Fibroblast of lung (primary cell): ENCODE results near the gene IL19. TPM values are rescaled to one million over a fixed set of nuclear protein-coding genes. Genes with fewer than 3 reads are reported as not detected.

Experiments
- DNase-seq, 2 donors: peaks; one replicate each; pipeline versions ENCODE4 v3.0.0 to v3.0.0-alpha.2; 2010; ENCODE audit warnings: low read depth in 2 of 2
- H2AFZ ChIP-seq: 2 replicates; pipeline ENCODE4 v1.5.1; 2012; ENCODE audit warnings: low read length, control low read depth, inconsistent platforms
- H3K27ac ChIP-seq: 2 replicates; pipeline ENCODE4 v1.5.1; 2011; ENCODE audit warnings: low read length, control low read depth; ENCODE audit not compliant: insufficient read depth
- H3K27me3 ChIP-seq: 2 replicates; pipeline ENCODE4 v1.5.1; 2011; ENCODE audit warnings: mild to moderate bottlenecking, low read length; ENCODE audit not compliant: control insufficient read depth, insufficient read depth
- H3K36me3 ChIP-seq: 2 replicates; pipeline ENCODE4 v1.5.1; 2011; ENCODE audit warnings: low read length; ENCODE audit not compliant: control insufficient read depth, insufficient read depth
- H3K4me1 ChIP-seq: 2 replicates; pipeline ENCODE4 v1.5.1; 2011; ENCODE audit warnings: low read length; ENCODE audit not compliant: control insufficient read depth, insufficient read depth; ENCODE audit errors: extremely low read depth
- H3K4me2 ChIP-seq: 2 replicates; pipeline ENCODE4 v1.5.1; 2011; ENCODE audit warnings: low read length, control low read depth; ENCODE audit not compliant: insufficient read depth; ENCODE audit errors: extremely low read depth
- H3K4me3 ChIP-seq, 4 experiments: fragments of 200-600 bp in 1 of 4; sonication (generic) in 1 of 4; replicated peaks in 1 of 4; 2 replicates each; pipeline ENCODE4 v1.5.1; 2011 to 2016; ENCODE audit warnings: low read length in 4 of 4, low read depth in 3 of 4, mild to moderate bottlenecking in 3 of 4, control low read depth in 2 of 4, inconsistent platforms in 1 of 4, mixed read lengths in 1 of 4; ENCODE audit not compliant: insufficient read depth in 1 of 4; ENCODE audit errors: control extremely low read depth in 1 of 4
- H3K79me2 ChIP-seq: 2 replicates; pipeline ENCODE4 v1.5.1; 2012; ENCODE audit warnings: mild to moderate bottlenecking, low read length, inconsistent platforms; ENCODE audit not compliant: control insufficient read depth, insufficient read depth
- H3K9ac ChIP-seq: 2 replicates; pipeline ENCODE4 v1.5.1; 2011; ENCODE audit warnings: mild to moderate bottlenecking, low read length, control low read depth; ENCODE audit not compliant: insufficient read depth
- H3K9me3 ChIP-seq: 2 replicates; pipeline ENCODE4 v1.5.1; 2012; ENCODE audit warnings: low read depth, low read length; ENCODE audit not compliant: control insufficient read depth, insufficient read depth
- H4K20me1 ChIP-seq: 2 replicates; pipeline ENCODE4 v1.5.1; 2011; ENCODE audit warnings: low read length; ENCODE audit not compliant: control insufficient read depth, insufficient read depth; ENCODE audit errors: extremely low read depth
- CTCF ChIP-seq, 2 donors: IDR thresholded peaks in 1 of 2; conservative IDR thresholded peaks in 1 of 2; 1 replicate in 1 of 2; 2 replicates in 1 of 2; pipeline ENCODE4 v1.5.1; 2011 to 2012; ENCODE audit warnings: low read length in 2 of 2, control low read depth in 1 of 2, inconsistent platforms in 1 of 2, low read depth in 1 of 2, mild to moderate bottlenecking in 1 of 2
- EZH2 ChIP-seq: IDR thresholded peaks from 2 replicates; pipeline ENCODE4 v1.5.1; 2012; ENCODE audit warnings: low read length, control low read depth, mild to moderate bottlenecking; ENCODE audit errors: missing control alignments
- polyA plus RNA-seq, 2 donors: library from polyadenylated mRNA; depleted of rRNA in 1 of 2; stranded (reverse) in 1 of 2; unstranded in 1 of 2; fragments of >200 nt; gene quantifications; 2 replicates each; pipeline ENCODE4 v1.2.1, GENCODE V29; 2011 to 2012; ENCODE audit warnings: missing spikeins in 1 of 2
- total RNA-seq: library from RNA; depleted of rRNA; stranded (reverse); fragments of >200 nt; gene quantifications from 2 replicates; pipeline ENCODE4 v1.2.1, GENCODE V29; 2014

Gene IL19
- total and polyA plus RNA-seq, 2 donors (not counting 1 experiment from before 2014, with no cell fraction given) = not detected

GRCh38 chr1:206833106-206833680 lies 62.6 kb downstream of the IL19 start:
- Histone ChIP-seq H3K4me3 (no peak overlapping the region), H3K27ac (no peak overlapping the region), H2AFZ (no peak overlapping the region), H3K4me2 (no peak overlapping the region), H4K20me1 (no peaks in the 10 kb centered on the region), H3K9ac (no peak overlapping the region), H3K36me3 (no peaks in the 10 kb centered on the region), H3K27me3 (peaks cover 3% of the 10 kb centered on the region), H3K79me2 (no peaks in the 10 kb centered on the region), H3K9me3 (no peaks in the 10 kb centered on the region), H3K4me1 (no peaks in the 10 kb centered on the region)
- TF ChIP-seq CTCF (conservative IDR thresholded peaks at IDR 0.05 in 1 of 2, IDR thresholded peaks at IDR 0.05 in 1 of 2; ENCODE audit: low read depth in 1 of 2, low read length in 2 of 2) (no peak), EZH2 (no peak)
- DNase-seq = no peak

GRCh38 chr1:206833801-206834200 lies 63.2 kb downstream of the IL19 start:
- no peak overlapping the region for H3K9ac ChIP-seq
- H3K4me2 ChIP-seq = no peak overlapping the region
- H3K4me3 ChIP-seq = no peak overlapping the region
- no peaks in the 10 kb centered on the region for H4K20me1 ChIP-seq
- no peak for DNase-seq
- no peak overlapping the region for H3K27ac ChIP-seq
- H2AFZ ChIP-seq = no peak overlapping the region
- no peaks in the 10 kb centered on the region for H3K79me2 ChIP-seq
- no peaks in the 10 kb centered on the region for H3K4me1 ChIP-seq
- TF ChIP-seq CTCF (conservative IDR thresholded peaks at IDR 0.05 in 1 of 2, IDR thresholded peaks at IDR 0.05 in 1 of 2; ENCODE audit: low read depth in 1 of 2, low read length in 2 of 2) (no peak), EZH2 (no peak)
- no peaks in the 10 kb centered on the region for H3K9me3 ChIP-seq
- no peaks in the 10 kb centered on the region for H3K36me3 ChIP-seq
- peaks cover 3% of the 10 kb centered on the region for H3K27me3 ChIP-seq

GRCh38 chr1:206834217-206834616 lies 63.6 kb downstream of the IL19 start:
- no peak for DNase-seq
- H3K9ac ChIP-seq = no peak overlapping the region
- H3K36me3 ChIP-seq = no peaks in the 10 kb centered on the region
- no peaks in the 10 kb centered on the region for H3K9me3 ChIP-seq
- H3K4me1 ChIP-seq = no peaks in the 10 kb centered on the region
- H3K27me3 ChIP-seq = peaks cover 3% of the 10 kb centered on the region
- no peak overlapping the region for H2AFZ ChIP-seq
- no peak overlapping the region for H3K4me2 ChIP-seq
- TF ChIP-seq EZH2 = no peak
- TF ChIP-seq CTCF (conservative IDR thresholded peaks at IDR 0.05 in 1 of 2, IDR thresholded peaks at IDR 0.05 in 1 of 2; ENCODE audit: low read depth in 1 of 2, low read length in 2 of 2) = no peak
- H3K27ac ChIP-seq = no peak overlapping the region
- H3K4me3 ChIP-seq = no peak overlapping the region
- H3K79me2 ChIP-seq = no peaks in the 10 kb centered on the region
- H4K20me1 ChIP-seq = no peaks in the 10 kb centered on the region
